Measurements from ENCODE around the gene DSCAML1. TPM values are rescaled to one million over a fixed set of nuclear protein-coding genes. Genes with fewer than 3 reads are reported as not detected.

Gene DSCAML1
- total and polyA plus RNA-seq, 9 of the 15 experiments (the other 6 are each of a cell fraction or from before 2014, with no cell fraction given): not detected

DNA sequence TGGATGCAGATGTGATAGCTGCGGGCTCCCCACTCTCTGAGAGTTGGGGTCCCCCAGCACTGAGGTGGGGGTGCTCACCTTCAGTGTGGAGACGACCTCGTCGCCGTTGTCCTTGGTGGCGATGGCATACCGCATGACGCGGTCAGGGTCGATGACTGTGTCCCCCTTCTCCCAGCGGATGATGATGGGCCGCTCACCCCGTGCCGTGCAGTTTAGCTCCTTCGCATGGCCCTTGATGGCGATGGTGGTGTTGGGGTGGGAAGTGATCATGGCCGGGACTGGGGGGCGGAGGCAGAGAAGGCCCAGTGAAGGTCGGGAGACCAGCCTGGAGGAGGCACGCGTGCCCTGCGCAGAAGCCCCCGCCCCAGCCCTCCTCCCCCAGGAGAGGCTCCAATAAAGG is 315.1 kb downstream of the DSCAML1 start:
- Histone ChIP-seq H3K4me3 (no peak overlapping the region), H3K9ac (ENCODE audit: insufficient read depth in 1 of 2, low read depth in 2 of 2, low read length in 2 of 2) (no peak overlapping the region), H2AFZ (ENCODE audit: low read depth, low read length) (no peak overlapping the region), H3K36me3 (ENCODE audit: control insufficient read depth, insufficient read depth, low read length) (no peaks in the 10 kb centered on the region), H3K27ac (ENCODE audit: extremely low read depth, low read depth, low read length) (no peak overlapping the region), H4K20me1 (replicated peaks; ENCODE audit: control insufficient read depth, insufficient read depth, low read length) (peaks cover 4% of the 10 kb centered on the region; the same call in 1 of the 2 replicates), H3K27me3 (ENCODE audit: control insufficient read depth in 2 of 2, insufficient read depth in 2 of 2, low read length in 2 of 2) (peaks cover 14 to 53% of the 10 kb centered on the region in 2 experiments; a peak in 3 of 5 replicates), H3K9me3 (replicated peaks; ENCODE audit: control insufficient read depth, insufficient read depth, low read depth, low read length) (peaks cover 3% of the 10 kb centered on the region; the same call in 1 of the 2 replicates), H3K9me1 (ENCODE audit: control insufficient read depth, insufficient read depth, low read length) (peaks cover 3% of the 10 kb centered on the region), H3K79me2 (ENCODE audit: control insufficient read depth, insufficient read depth, low read length) (no peaks in the 10 kb centered on the region), H3K4me2 (ENCODE audit: insufficient read depth, low read length) (no peak overlapping the region), H3K4me1 (replicated peaks in 1 of 2; ENCODE audit: control insufficient read depth in 2 of 2, insufficient read depth in 2 of 2, low read length in 2 of 2) (no peaks in the 10 kb centered on the region)
- POLR2A ChIA-PET: interaction anchor here (1.2 kb wide), 1 partner anchor 14 kb away, joined by 3 read pairs; no protein-coding TSS in a partner anchor
- no peak for ATAC-seq
- intact Hi-C loops (cut with micrococcal nuclease): no loop called here
- no peak for DNase-seq (ENCODE audit: extremely low read depth in 1 of 4, low spot score in 3 of 4)
- no TSS peak for BruUV-seq (replicated peaks)
- no peak for TF ChIP-seq TCF15 (CRISPR knock-in tag; IDR thresholded peaks at IDR 0.05)
- no peak for TF ChIP-seq ZNF592 (IDR thresholded peaks at IDR 0.05)
- no peak for TF ChIP-seq GATAD2B (IDR thresholded peaks at IDR 0.05; ENCODE audit: borderline replicate concordance)
- no peak for TF ChIP-seq ZNF175 (CRISPR knock-in tag; IDR thresholded peaks at IDR 0.05; ENCODE audit: low read depth)
- no peak for TF ChIP-seq SAFB (IDR thresholded peaks at IDR 0.05; ENCODE audit: borderline replicate concordance, low read depth, low read length)
- WGBS (ENCODE audit: insufficient coverage, low coverage, missing lambda C conversion rate): 0% methylated on average over 14 of the region's 23 CpGs
- CTCF ChIA-PET (ENCODE audit: low intra/inter-chr PET ratio): no interaction called here
- no peak for FAIRE-seq
- in situ Hi-C loops (cut with MboI): no loop called here

Measured in K562 (cell line).